SHP77 (cell line): ENCODE measurements around the gene DDX10.

Experiments
- DNase-seq, 2 experiments: peaks; one replicate each; lab custom pipeline; 2025; lab: John Stamatoyannopoulos, UW

Gene DDX10

DNA sequence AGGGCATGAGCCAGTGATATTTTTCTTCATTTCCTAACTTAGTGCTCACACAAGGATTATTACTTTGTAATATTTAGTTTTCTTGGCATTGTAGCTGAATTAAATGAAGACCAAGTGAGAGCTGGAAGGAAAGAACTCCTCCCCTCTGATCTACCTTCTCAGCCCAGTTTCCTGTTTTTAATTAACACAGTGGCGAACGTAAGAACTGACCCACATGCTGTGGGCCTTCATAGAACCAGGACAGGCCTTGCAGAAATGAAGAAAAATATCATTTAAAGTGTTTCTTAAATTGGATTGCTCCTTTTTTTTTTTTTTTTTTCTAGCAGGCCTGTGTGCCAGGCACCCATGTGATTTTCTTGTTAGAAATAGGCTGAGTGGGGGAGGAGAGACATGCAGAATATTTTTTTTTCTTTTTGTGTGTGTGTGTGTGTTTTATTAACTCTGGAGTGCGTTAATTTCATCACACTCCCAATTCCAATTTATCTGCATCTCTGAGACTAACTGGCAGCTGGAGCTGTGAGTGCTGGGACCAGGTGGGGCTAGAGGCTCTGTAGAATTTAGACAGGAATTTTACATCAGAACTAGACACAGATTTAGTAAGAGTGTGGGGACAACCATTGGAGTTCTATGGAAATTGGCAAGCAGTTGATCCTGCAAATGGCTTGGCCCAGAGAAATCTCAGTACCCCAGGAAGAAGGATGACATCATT lies 320.5 kb downstream of the DDX10 start:
- no peak for DNase-seq

GRCh38 chr11:108985945-108986279 lies 321.0 kb downstream of the DDX10 start:
- no peak for DNase-seq
